ENCODE data around the gene GALNT18. TPM values are rescaled to one million over a fixed set of nuclear protein-coding genes. Genes with fewer than 3 reads are reported as not detected.

The GALNT18 gene
- total and polyA plus RNA-seq, 2 experiments from 2014 or later, result 4.3 to 10.8 TPM

- TF ChIP-seq JUNB (IDR thresholded peaks at IDR 0.05; ENCODE audit: unreplicated experiment) (no peak), EZH2phosphoT487 (IDR thresholded peaks at IDR 0.05; ENCODE audit: unreplicated experiment) (no peak), ZNF331 (CRISPR knock-in tag; IDR thresholded peaks at IDR 0.05; ENCODE audit: low read depth) (no peak), CTCF (conservative IDR thresholded peaks at IDR 0.05; ENCODE audit: low read depth in 2 of 2) (no peak), POLR2AphosphoS5 (IDR thresholded peaks at IDR 0.05; ENCODE audit: low read depth) (no peak), EZH2 (IDR thresholded peaks at IDR 0.05; ENCODE audit: low read depth, unreplicated experiment) (no peak), NANOG (IDR thresholded peaks at IDR 0.05; ENCODE audit: borderline replicate concordance) (no peak), CREB1 (CRISPR knock-in tag; IDR thresholded peaks at IDR 0.05; ENCODE audit: low read depth) (no peak), ZNF114 (CRISPR knock-in tag; IDR thresholded peaks at IDR 0.05) (no peak), STAT1 (IDR thresholded peaks at IDR 0.05; ENCODE audit: unreplicated experiment) (no peak), ETS1 (IDR thresholded peaks at IDR 0.05) (no peak), ZNF462 (CRISPR knock-in tag; IDR thresholded peaks at IDR 0.05) (no peak), REST (IDR thresholded peaks at IDR 0.05; ENCODE audit: unreplicated experiment) (no peak)
Observed at GRCh38 chr11:11414996-11415395, 206.8 kb downstream of the GALNT18 start.

More at GRCh38 chr11:11414996-11415395, 206.8 kb downstream of the GALNT18 start:
- no peak for ATAC-seq
- Histone ChIP-seq H3K36me3 (ENCODE audit: insufficient read depth) (no peaks in the 10 kb centered on the region), H3K4me3 (no peak overlapping the region), H3F3A (replicated peaks; ENCODE audit: low read depth) (no peaks in the 10 kb centered on the region), H3K27ac (ENCODE audit: low read depth) (no peak overlapping the region), H3K27me3 (ENCODE audit: insufficient read depth) (no peaks in the 10 kb centered on the region), H3K9me2 (ENCODE audit: insufficient read depth) (no peaks in the 10 kb centered on the region), H3K79me2 (replicated peaks; ENCODE audit: insufficient read depth) (no peaks in the 10 kb centered on the region), H2AFZ (no peak overlapping the region), H3K4me1 (ENCODE audit: insufficient read depth) (no peaks in the 10 kb centered on the region), H3K4me2 (no peak overlapping the region), H4K20me1 (replicated peaks; ENCODE audit: insufficient read depth) (no peaks in the 10 kb centered on the region; the same call in 1 of the 2 replicates)
- Mint-ChIP-seq H3K4me1 (peaks cover 16% of the 10 kb centered on the region), H3K27me3 (ENCODE audit: insufficient read depth, low read depth, poor library complexity) (peaks cover 4% of the 10 kb centered on the region), H3K36me3 (ENCODE audit: low read depth) (no peaks in the 10 kb centered on the region), H3K4me3 (no peak overlapping the region), H3K27ac (no peak overlapping the region), H3K9me3 (no peaks in the 10 kb centered on the region)
- no peak for DNase-seq (ENCODE audit: low spot score)
